MM.1S (cell line): Measurements from ENCODE around the gene CASKIN1.

ENCODE experiments used
- DNase-seq: peaks from one replicate; pipeline ENCODE4 v3.0.0-alpha.2; 2015
- H2AFZ ChIP-seq: fragments of 300-600 bp; sonication (generic); 2 replicates; pipeline ENCODE4 v1.6.0; 2016; ENCODE audit warnings: antibody characterized with exemption, low read length
- H3F3A ChIP-seq: fragments of 300-600 bp; sonication (generic); 2 replicates; pipeline ENCODE4 v1.6.1; 2016; ENCODE audit warnings: mild to moderate bottlenecking, antibody characterized with exemption, low read length, moderate library complexity, mixed read lengths; ENCODE audit not compliant: insufficient read depth
- H3K27ac ChIP-seq: fragments of 300-600 bp; sonication (generic); 2 replicates; pipeline ENCODE4 v1.5.1; 2016; ENCODE audit warnings: mild to moderate bottlenecking, low read length
- H3K27me3 ChIP-seq: fragments of 300-600 bp; sonication (generic); replicated peaks from 2 replicates; pipeline ENCODE4 v1.6.0; 2016; ENCODE audit warnings: low read length; ENCODE audit not compliant: insufficient read depth
- H3K36me3 ChIP-seq: fragments of 300-600 bp; sonication (generic); replicated peaks from 2 replicates; pipeline ENCODE4 v1.6.1; 2016; ENCODE audit warnings: mild to moderate bottlenecking, low read length, mixed read lengths; ENCODE audit not compliant: insufficient read depth
- H3K4me1 ChIP-seq: fragments of 300-600 bp; sonication (generic); 2 replicates; pipeline ENCODE4 v1.6.1; 2016; ENCODE audit warnings: low read length, mixed read lengths
- H3K4me2 ChIP-seq: fragments of 300-600 bp; sonication (generic); 2 replicates; pipeline ENCODE4 v1.6.0; 2016; ENCODE audit warnings: low read depth, low read length
- H3K4me3 ChIP-seq: fragments of 300-600 bp; sonication (generic); 2 replicates; pipeline ENCODE4 v1.5.1; 2016; ENCODE audit warnings: low read length, mixed read lengths
- H3K79me2 ChIP-seq: fragments of 300-600 bp; sonication (generic); 2 replicates; pipeline ENCODE4 v1.6.1; 2016; ENCODE audit warnings: mixed run types, low read length, mixed read lengths
- H3K9ac ChIP-seq: fragments of 300-600 bp; sonication (generic); 2 replicates; pipeline ENCODE4 v1.6.1; 2016; ENCODE audit warnings: low read length, mixed read lengths
- H3K9me2 ChIP-seq: fragments of 300-600 bp; sonication (generic); replicated peaks from 2 replicates; pipeline ENCODE4 v1.6.1; 2016; ENCODE audit warnings: mild to moderate bottlenecking, low read length, mixed read lengths; ENCODE audit not compliant: insufficient read depth
- H3K9me3 ChIP-seq: fragments of 300-600 bp; sonication (generic); replicated peaks from 2 replicates; pipeline ENCODE4 v1.6.1; 2016; ENCODE audit warnings: mild to moderate bottlenecking, low read length, mixed read lengths; ENCODE audit not compliant: insufficient read depth
- H4K20me1 ChIP-seq: fragments of 300-600 bp; sonication (generic); 2 replicates; pipeline ENCODE4 v1.6.1; 2016; ENCODE audit warnings: mild to moderate bottlenecking, low read length, moderate library complexity, mixed read lengths; ENCODE audit not compliant: insufficient read depth
- EZH2 ChIP-seq: fragments of 300-600 bp; sonication (generic); optimal IDR thresholded peaks from 2 replicates; pipeline ENCODE3; 2017; ENCODE audit warnings: low read depth, mild to moderate bottlenecking, antibody characterized with exemption, low read length, mixed read lengths
- EZH2phosphoT487 ChIP-seq: fragments of 300-600 bp; sonication (generic); IDR thresholded peaks from 2 replicates; pipeline ENCODE4 v1.6.1; 2018; ENCODE audit warnings: antibody characterized with exemption, low read length
- TF ChIP-seq, protein P1 (sequence below): fragments of 300-600 bp; sonication (generic); IDR thresholded peaks from 2 replicates; pipeline ENCODE4 v1.5.1; 2016; ENCODE audit warnings: antibody characterized with exemption, low read length, mixed read lengths

CASKIN1 gene

DNA sequence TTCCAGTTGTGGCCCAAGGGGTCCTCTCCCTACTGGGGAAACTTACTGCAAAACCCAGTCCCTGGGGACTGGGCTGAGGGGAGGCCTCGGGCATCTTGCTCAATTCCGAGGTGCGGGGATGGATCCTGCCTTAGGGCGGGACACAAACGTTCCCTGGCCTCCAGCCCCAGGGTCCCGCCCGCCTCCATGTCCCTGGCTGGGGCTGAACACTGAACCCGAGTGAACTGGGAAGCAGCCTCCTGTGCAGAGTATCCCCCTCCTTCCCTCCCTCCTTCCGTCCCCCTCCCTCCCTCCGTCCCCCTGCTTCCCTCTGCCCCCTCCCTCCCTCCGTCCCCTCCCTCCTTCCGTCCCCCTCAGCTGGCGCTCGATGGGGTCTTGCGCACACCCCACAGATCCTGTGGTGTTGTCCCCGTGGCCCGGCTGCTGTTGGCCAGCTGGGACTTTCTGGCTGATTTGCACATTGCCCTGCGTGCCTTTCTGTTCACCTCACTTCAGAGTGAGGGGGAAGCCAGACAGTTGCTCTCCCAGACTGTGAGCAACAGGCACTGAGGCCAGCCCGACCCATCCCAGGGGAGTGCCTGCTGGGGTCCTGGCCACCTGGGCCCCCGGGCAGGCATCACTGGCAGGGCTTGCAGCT lies 35.4 kb downstream of the CASKIN1 start:
- Histone ChIP-seq H3K27me3 (no peaks in the 10 kb centered on the region), H3K9ac (no peak overlapping the region), H2AFZ (no peak overlapping the region), H3F3A (no peaks in the 10 kb centered on the region), H3K36me3 (no peaks in the 10 kb centered on the region), H3K9me2 (no peaks in the 10 kb centered on the region), H3K79me2 (peaks cover 77% of the 10 kb centered on the region), H3K27ac (no peak overlapping the region), H3K4me2 (no peak overlapping the region), H3K4me1 (peaks cover 6% of the 10 kb centered on the region; the same call in 1 of the 2 replicates), H3K4me3 (no peak overlapping the region), H4K20me1 (no peaks in the 10 kb centered on the region), H3K9me3 (no peaks in the 10 kb centered on the region)
- TF ChIP-seq, protein P1, sequence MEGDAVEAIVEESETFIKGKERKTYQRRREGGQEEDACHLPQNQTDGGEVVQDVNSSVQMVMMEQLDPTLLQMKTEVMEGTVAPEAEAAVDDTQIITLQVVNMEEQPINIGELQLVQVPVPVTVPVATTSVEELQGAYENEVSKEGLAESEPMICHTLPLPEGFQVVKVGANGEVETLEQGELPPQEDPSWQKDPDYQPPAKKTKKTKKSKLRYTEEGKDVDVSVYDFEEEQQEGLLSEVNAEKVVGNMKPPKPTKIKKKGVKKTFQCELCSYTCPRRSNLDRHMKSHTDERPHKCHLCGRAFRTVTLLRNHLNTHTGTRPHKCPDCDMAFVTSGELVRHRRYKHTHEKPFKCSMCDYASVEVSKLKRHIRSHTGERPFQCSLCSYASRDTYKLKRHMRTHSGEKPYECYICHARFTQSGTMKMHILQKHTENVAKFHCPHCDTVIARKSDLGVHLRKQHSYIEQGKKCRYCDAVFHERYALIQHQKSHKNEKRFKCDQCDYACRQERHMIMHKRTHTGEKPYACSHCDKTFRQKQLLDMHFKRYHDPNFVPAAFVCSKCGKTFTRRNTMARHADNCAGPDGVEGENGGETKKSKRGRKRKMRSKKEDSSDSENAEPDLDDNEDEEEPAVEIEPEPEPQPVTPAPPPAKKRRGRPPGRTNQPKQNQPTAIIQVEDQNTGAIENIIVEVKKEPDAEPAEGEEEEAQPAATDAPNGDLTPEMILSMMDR = no peak
- TF ChIP-seq EZH2 (no peak), EZH2phosphoT487 (no peak)
- DNase-seq = no peak

DNA sequence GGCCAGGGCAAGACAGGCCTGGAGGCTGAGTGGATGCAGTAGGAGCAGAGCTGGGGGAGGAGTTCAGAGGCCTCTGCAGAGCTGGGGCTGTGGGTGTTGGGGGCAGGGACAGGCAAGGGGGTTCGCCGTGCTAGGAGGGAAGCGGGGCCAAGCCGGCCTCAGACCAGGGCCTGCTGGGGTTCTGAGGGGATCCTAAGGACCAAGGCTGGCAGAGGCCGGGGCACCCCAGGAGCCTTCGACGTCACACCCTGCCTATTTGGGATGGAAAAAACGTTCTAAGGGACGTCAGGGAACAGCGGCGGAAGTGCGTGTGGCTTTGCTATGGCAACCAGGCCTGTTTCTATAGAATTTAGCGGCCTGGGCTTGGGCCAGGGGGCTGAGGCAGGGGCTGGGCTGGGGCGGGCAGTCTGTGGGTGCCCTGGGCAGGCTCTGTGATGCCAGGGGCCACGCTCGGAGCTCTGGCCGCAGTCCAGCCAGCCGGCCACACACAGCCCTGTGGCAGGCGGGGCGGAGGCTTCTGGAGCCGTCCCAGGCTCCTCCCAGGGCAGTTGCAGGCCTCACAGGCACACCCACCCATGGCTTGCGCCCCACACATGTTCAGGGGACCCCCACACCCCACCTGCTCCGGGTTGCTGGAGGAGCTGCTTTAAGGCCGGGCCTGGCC lies 37.1 kb downstream of the CASKIN1 start:
- no peaks in the 10 kb centered on the region for H3K9me3 ChIP-seq
- TF ChIP-seq EZH2 = no peak
- TF ChIP-seq, protein P1 = no peak
- TF ChIP-seq EZH2phosphoT487 = no peak
- no peak for DNase-seq
- H4K20me1 ChIP-seq = no peaks in the 10 kb centered on the region
- H3K27me3 ChIP-seq = no peaks in the 10 kb centered on the region
- H3K4me1 ChIP-seq = peaks cover 6% of the 10 kb centered on the region; the same call in 1 of the 2 replicates
- no peaks in the 10 kb centered on the region for H3K9me2 ChIP-seq
- H3K4me3 ChIP-seq = no peak overlapping the region
- no peak overlapping the region for H3K9ac ChIP-seq
- peaks cover 8% of the 10 kb centered on the region for H3F3A ChIP-seq
- H2AFZ ChIP-seq = no peak overlapping the region
- no peaks in the 10 kb centered on the region for H3K36me3 ChIP-seq
- no peak overlapping the region for H3K27ac ChIP-seq
- peaks cover 87% of the 10 kb centered on the region for H3K79me2 ChIP-seq
- no peak overlapping the region for H3K4me2 ChIP-seq

DNA sequence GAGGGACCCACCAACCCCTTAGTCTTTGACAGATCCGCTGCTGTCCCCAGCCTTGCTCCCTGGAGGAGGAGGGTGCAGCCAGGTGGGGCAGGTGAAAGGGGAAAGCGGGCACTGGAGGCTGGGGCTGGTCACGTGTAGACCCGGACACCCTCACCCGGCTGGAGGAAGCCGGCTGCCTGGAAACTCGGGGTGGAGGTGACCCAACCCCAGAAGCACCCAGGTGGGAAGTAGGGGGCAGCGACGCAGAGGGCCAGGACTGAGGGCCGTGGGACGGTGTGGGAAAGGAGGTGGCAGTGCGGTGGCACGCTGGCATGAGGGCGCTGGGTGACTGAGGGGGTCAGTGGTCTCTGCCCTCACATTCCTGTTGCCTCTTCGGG lies 38.2 kb downstream of the CASKIN1 start:
- peaks cover 15% of the 10 kb centered on the region for H3K4me1 ChIP-seq
- TF ChIP-seq EZH2 (no peak), EZH2phosphoT487 (no peak)
- TF ChIP-seq, protein P1 = no peak
- H3K36me3 ChIP-seq = peaks cover 4% of the 10 kb centered on the region; the same call in 1 of the 2 replicates
- no peak overlapping the region for H3K9ac ChIP-seq
- H3K27me3 ChIP-seq = no peaks in the 10 kb centered on the region
- peaks cover 19% of the 10 kb centered on the region for H3F3A ChIP-seq
- H2AFZ ChIP-seq = no peak overlapping the region
- no peaks in the 10 kb centered on the region for H3K9me2 ChIP-seq
- H3K27ac ChIP-seq = no peak overlapping the region
- peaks cover 9% of the 10 kb centered on the region for H4K20me1 ChIP-seq
- no peak overlapping the region for H3K4me3 ChIP-seq
- DNase-seq = no peak
- no peak overlapping the region for H3K4me2 ChIP-seq
- H3K79me2 ChIP-seq = peaks cover 90% of the 10 kb centered on the region
- H3K9me3 ChIP-seq = no peaks in the 10 kb centered on the region
